ENCODE results near the gene TAF1. TPM values are rescaled to one million over a fixed set of nuclear protein-coding genes. Genes with fewer than 3 reads are reported as not detected.
"Not testable (repeated sequence)": the region's sequence is repeated elsewhere in the genome, so short reads cannot be mapped to it uniquely, and the experiment has no call there.

TAF1 gene
- 10 to 100 TPM; 25.2 to 31.6 TPM for total RNA-seq
- long read RNA-seq, partial matches to known transcripts = 1 of 5 reads
- long read RNA-seq, other reads (novel, unspliced or antisense) = 4 of 5 reads

GRCh38 chrX:71365875-71366673 is at the start of gene TAF1:
TAF1 (plus strand) TSS chrX:71366357; CDS start chrX:71366375, 18 bp downstream.
- ATAC-seq (peak; percentile 91), DNase-seq (peak; percentile 92 to 96)
- intact Hi-C loops (cut with DNase I, micrococcal nuclease) = no loop called here

GRCh38 chrX:71316959-71317358 is 49.2 kb upstream of the TAF1 start:
- intact Hi-C loops (cut with DNase I, micrococcal nuclease); ATAC-seq; DNase-seq: not testable (repeated sequence)

GRCh38 chrX:71320126-71320525 is 46.0 kb upstream of the TAF1 start:
- DNase-seq (no peak), ATAC-seq (no peak)
- intact Hi-C loops (cut with DNase I, micrococcal nuclease) = no loop called here

- intact Hi-C loops (cut with DNase I, micrococcal nuclease) = no loop called here
- DNase-seq = no peak
- no peak for ATAC-seq
Measured at GRCh38 chrX:71321731-71322130, 44.4 kb upstream of the TAF1 start.

- DNase-seq; intact Hi-C loops (cut with DNase I, micrococcal nuclease); ATAC-seq: not testable (repeated sequence)
Measured at GRCh38 chrX:71324452-71324851, 41.7 kb upstream of the TAF1 start.

GRCh38 chrX:71326394-71326793 is 39.8 kb upstream of the TAF1 start:
- DNase-seq = no peak
- intact Hi-C loops (cut with DNase I, micrococcal nuclease) = no loop called here
- no peak for ATAC-seq

- intact Hi-C loops (cut with DNase I, micrococcal nuclease); DNase-seq; ATAC-seq: not testable (repeated sequence)
Measured at GRCh38 chrX:71349151-71349665, 16.9 kb upstream of the TAF1 start.

GRCh38 chrX:71349867-71350266 is 16.3 kb upstream of the TAF1 start:
- intact Hi-C loops (cut with DNase I, micrococcal nuclease); ATAC-seq; DNase-seq: not testable (repeated sequence)

GRCh38 chrX:71352439-71352838 is 13.7 kb upstream of the TAF1 start:
- intact Hi-C loops (cut with DNase I, micrococcal nuclease); ATAC-seq: not testable (repeated sequence)

GRCh38 chrX:71364221-71364620 is 1.9 kb upstream of the TAF1 start:
- ATAC-seq = no peak
- intact Hi-C loops (cut with DNase I, micrococcal nuclease) = no loop called here
- no peak for DNase-seq

More at GRCh38 chrX:71352439-71352838, 13.7 kb upstream of the TAF1 start:
- DNase-seq = not testable (repeated sequence)

GRCh38 chrX:71365356-71365874 is 742 bp upstream of the TAF1 start:
- ATAC-seq (peak; percentile 1), DNase-seq (no peak)
- intact Hi-C loops (cut with DNase I, micrococcal nuclease) = no loop called here

- peak; percentile 21 for ATAC-seq
- intact Hi-C loops (cut with DNase I, micrococcal nuclease) = no loop called here
- DNase-seq = peak in 1 of 2 donors; percentile 33
Measured at GRCh38 chrX:71366674-71367256, 608 bp downstream of the TAF1 start.

- intact Hi-C loops (cut with DNase I, micrococcal nuclease) = no loop called here
- no peak for ATAC-seq
- no peak for DNase-seq
Measured at GRCh38 chrX:71367396-71367795, 1.2 kb downstream of the TAF1 start.

GRCh38 chrX:71372388-71372787 is 6.2 kb downstream of the TAF1 start:
- DNase-seq = no peak
- no peak for ATAC-seq
- intact Hi-C loops (cut with DNase I, micrococcal nuclease) = no loop called here

GRCh38 chrX:71378732-71379131 is 12.6 kb downstream of the TAF1 start:
- ATAC-seq (no peak), DNase-seq (no peak)
- intact Hi-C loops (cut with DNase I, micrococcal nuclease) = no loop called here

GRCh38 chrX:71391725-71392124 is 25.6 kb downstream of the TAF1 start:
- ATAC-seq; intact Hi-C loops (cut with DNase I, micrococcal nuclease); DNase-seq: not testable (repeated sequence)

GRCh38 chrX:71393919-71394318 is 27.8 kb downstream of the TAF1 start:
- ATAC-seq (no peak), DNase-seq (no peak)
- intact Hi-C loops (cut with DNase I, micrococcal nuclease) = no loop called here

- intact Hi-C loops (cut with DNase I, micrococcal nuclease) = no loop called here
- ATAC-seq = no peak
- DNase-seq = no peak
Measured at GRCh38 chrX:71396576-71396975, 30.4 kb downstream of the TAF1 start.

GRCh38 chrX:71400710-71401109 is 34.6 kb downstream of the TAF1 start:
- intact Hi-C loops (cut with DNase I, micrococcal nuclease) = no loop called here
- DNase-seq (no peak), ATAC-seq (no peak)

- DNase-seq; ATAC-seq; intact Hi-C loops (cut with DNase I, micrococcal nuclease): not testable (repeated sequence)
Measured at GRCh38 chrX:71416260-71416659, 50.1 kb downstream of the TAF1 start.

All from left colon (tissue), 2 donors.